Measurements from ENCODE around the gene SLC18A2.
"Not testable (repeated sequence)": the region's sequence is repeated elsewhere in the genome, so short reads cannot be mapped to it uniquely, and the experiment has no call there.

SLC18A2 gene

GRCh38 chr10:117240621-117241529 lies at the start of gene SLC18A2:
TSS of gene SLC18A2 (plus strand) at chr10:117241114. CDS start at chr10:117241694, 580 bp downstream.
- no peak for DNase-seq

GRCh38 chr10:117197189-117197588 lies 43.7 kb upstream of the SLC18A2 start, which contains the start of gene KCNK18:
TSS of gene KCNK18 (plus strand) at chr10:117197489. CDS start at chr10:117197489, 0 bp downstream.
- DNase-seq, result no peak

- no peak for DNase-seq
Observed at GRCh38 chr10:117198088-117198487, 42.8 kb upstream of the SLC18A2 start.

- no peak for DNase-seq
Observed at GRCh38 chr10:117201826-117202225, 39.1 kb upstream of the SLC18A2 start.

GRCh38 chr10:117204316-117204715 lies 36.6 kb upstream of the SLC18A2 start:
- no peak for DNase-seq

GRCh38 chr10:117212176-117212575 lies 28.7 kb upstream of the SLC18A2 start:
- DNase-seq, result peak; percentile 18

- DNase-seq, result no peak
Observed at GRCh38 chr10:117214401-117214800, 26.5 kb upstream of the SLC18A2 start.

- no peak for DNase-seq
Observed at GRCh38 chr10:117215079-117215478, 25.8 kb upstream of the SLC18A2 start.

- DNase-seq, result no peak
Observed at GRCh38 chr10:117216028-117216427, 24.9 kb upstream of the SLC18A2 start.

GRCh38 chr10:117216611-117217195 lies 24.2 kb upstream of the SLC18A2 start:
- peak; percentile 82 for DNase-seq

- peak; percentile 61 for DNase-seq
Observed at GRCh38 chr10:117217196-117217761, 23.6 kb upstream of the SLC18A2 start.

- no peak for DNase-seq
Observed at GRCh38 chr10:117218654-117219053, 22.3 kb upstream of the SLC18A2 start.

GRCh38 chr10:117221156-117221711 lies 19.7 kb upstream of the SLC18A2 start:
- peak; percentile 60 for DNase-seq

GRCh38 chr10:117222552-117222951 lies 18.4 kb upstream of the SLC18A2 start:
- no peak for DNase-seq

- DNase-seq, result no peak
Observed at GRCh38 chr10:117222976-117223692, 17.8 kb upstream of the SLC18A2 start.

GRCh38 chr10:117223693-117224430 lies 17.1 kb upstream of the SLC18A2 start:
- no peak for DNase-seq

- DNase-seq, result no peak
Observed at GRCh38 chr10:117224881-117225280, 16.0 kb upstream of the SLC18A2 start.

GRCh38 chr10:117226813-117227451 lies 14.0 kb upstream of the SLC18A2 start:
- DNase-seq, result peak; percentile 62

- DNase-seq, result no peak
Observed at GRCh38 chr10:117228210-117228609, 12.7 kb upstream of the SLC18A2 start.

- DNase-seq, result not testable (repeated sequence)
Observed at GRCh38 chr10:117230107-117230506, 10.8 kb upstream of the SLC18A2 start.

GRCh38 chr10:117237401-117237991 lies 3.4 kb upstream of the SLC18A2 start:
- DNase-seq, result no peak

Measured in DMS53 (cell line).